PC-9 (cell line): Measurements from ENCODE around the gene SP110. TPM values are rescaled to one million over a fixed set of nuclear protein-coding genes. Genes with fewer than 3 reads are reported as not detected.
A peak's percentile ranks its signal among the peaks of the same experiment; 100 is the strongest.

Source experiments
- BruUV-seq: library from RNA; stranded (reverse); fragments of 400-500 nt; replicated peaks from 2 replicates; lab custom pipeline; 2021; lab: Mats Ljungman, UMichigan
- CTCF ChIA-PET: fragments of 300-600 bp; sonication (Branson Sonifier 250); formaldehyde crosslinking; loops from one replicate; lab custom pipeline; 2022; ENCODE audit warnings: antibody characterized with exemption; lab: Charles Lee
- POLR2A ChIA-PET: fragments of 300-600 bp; sonication (Branson Sonifier 250); formaldehyde crosslinking; loops from one replicate; lab custom pipeline; 2022; ENCODE audit warnings: antibody characterized with exemption; ENCODE audit not compliant: unreplicated experiment; lab: Charles Lee
- DNase-seq, 2 experiments: peaks; one replicate each; pipeline versions ENCODE4 v3.0.0 to v3.0.0-alpha.2; 2015 to 2022; ENCODE audit warnings: mixed read lengths in 1 of 2
- H2AFZ ChIP-seq: fragments of 200-600 bp; sonication (generic); 2 replicates; pipeline ENCODE4 v1.8.1; 2017; ENCODE audit warnings: antibody characterized with exemption
- H3F3A ChIP-seq: fragments of 200-600 bp; sonication (generic); 2 replicates; pipeline ENCODE4 v1.8.1; 2017; ENCODE audit warnings: antibody characterized with exemption, mild to moderate bottlenecking, low read depth; ENCODE audit not compliant: insufficient read depth
- H3K27ac ChIP-seq: fragments of 200-600 bp; sonication (generic); 2 replicates; pipeline ENCODE4 v1.6.1; 2016; ENCODE audit warnings: mixed run types
- H3K27me3 ChIP-seq: fragments of 200-600 bp; sonication (generic); 2 replicates; pipeline ENCODE4 v1.6.1; 2016; ENCODE audit warnings: low read depth, mixed run types; ENCODE audit not compliant: insufficient read depth
- H3K36me3 ChIP-seq: fragments of 200-600 bp; sonication (generic); 2 replicates; pipeline ENCODE4 v1.6.1; 2016; ENCODE audit warnings: low read depth, mixed run types
- H3K4me1 ChIP-seq: fragments of 200-600 bp; sonication (generic); replicated peaks from 2 replicates; pipeline ENCODE4 v1.6.1; 2016; ENCODE audit warnings: mixed run types; ENCODE audit not compliant: insufficient read depth
- H3K4me2 ChIP-seq: fragments of 200-600 bp; sonication (generic); 2 replicates; pipeline ENCODE4 v1.6.1; 2017; ENCODE audit warnings: mixed run types
- H3K4me3 ChIP-seq: fragments of 200-600 bp; sonication (generic); 2 replicates; pipeline ENCODE4 v1.6.1; 2016; ENCODE audit warnings: mixed run types
- H3K79me2 ChIP-seq: fragments of 200-600 bp; sonication (generic); 2 replicates; pipeline ENCODE4 v1.6.1; 2017; ENCODE audit warnings: low read depth, mixed run types
- H3K9me2 ChIP-seq: fragments of 200-600 bp; sonication (generic); 2 replicates; pipeline ENCODE4 v1.8.1; 2017; ENCODE audit warnings: mild to moderate bottlenecking; ENCODE audit not compliant: insufficient read depth
- H3K9me3 ChIP-seq: fragments of 200-600 bp; sonication (generic); 2 replicates; pipeline ENCODE4 v1.8.1; 2016; ENCODE audit warnings: low read depth; ENCODE audit not compliant: insufficient read depth
- H4K20me1 ChIP-seq: fragments of 200-600 bp; sonication (generic); 2 replicates; pipeline ENCODE4 v1.8.1; 2017; ENCODE audit not compliant: insufficient read depth
- EZH2 ChIP-seq: fragments of 200-600 bp; sonication (generic); IDR thresholded peaks from 2 replicates; pipeline ENCODE4 v1.8.0; 2017; ENCODE audit warnings: antibody characterized with exemption, low read depth
- intact Hi-C: fragments of 100-400 bp; cut with micrococcal nuclease; formaldehyde crosslinking; loops from one replicate; pipeline ENCODE4 v1.10.0; 2022; ENCODE audit not compliant: unreplicated experiment
- total RNA-seq: library from RNA; stranded (reverse); gene quantifications from 2 replicates; pipeline ENCODE4 v1.2.3, GENCODE V29; 2021
- TF ChIP-seq, protein P1 (sequence below): fragments of 200-600 bp; sonication (generic); conservative IDR thresholded peaks from 2 replicates; pipeline ENCODE4 v1.6.1; 2017; ENCODE audit warnings: mixed run types, antibody characterized with exemption, mild to moderate bottlenecking, moderate library complexity

The SP110 gene
- total RNA-seq, 1 experiment from 2014 or later: 10.5 TPM

DNA sequence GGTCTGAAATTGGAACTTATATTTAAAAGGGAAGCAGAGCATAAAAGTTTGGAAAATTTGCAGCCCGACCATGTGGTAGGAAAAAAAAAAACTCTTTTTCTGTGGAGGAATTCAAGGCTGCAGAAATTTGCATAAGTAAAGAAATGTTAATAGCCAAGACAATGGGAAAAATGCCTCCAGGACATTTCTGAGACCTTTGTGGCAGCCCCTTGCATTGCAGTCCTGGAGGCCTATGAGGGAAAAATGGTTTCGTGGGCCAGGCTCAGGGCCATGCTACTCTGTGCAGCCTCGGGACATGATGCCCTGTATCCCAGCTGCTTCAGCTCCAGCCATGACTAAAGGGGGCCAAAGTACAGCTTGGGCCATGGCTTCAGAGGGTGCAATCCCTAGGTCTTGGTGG lies 79.1 kb downstream of the SP110 start:
- intact Hi-C loops: no loop called here
- POLR2A ChIA-PET: no interaction called here
- CTCF ChIA-PET: no interaction called here
- Histone ChIP-seq H3K4me1 (peaks cover 6% of the 10 kb centered on the region; the same call in 1 of the 2 replicates), H3K36me3 (no peaks in the 10 kb centered on the region), H3K4me3 (no peak overlapping the region), H3F3A (no peaks in the 10 kb centered on the region), H3K4me2 (no peak overlapping the region), H4K20me1 (no peaks in the 10 kb centered on the region), H3K9me2 (no peaks in the 10 kb centered on the region), H3K9me3 (no peaks in the 10 kb centered on the region), H2AFZ (no peak overlapping the region), H3K79me2 (no peaks in the 10 kb centered on the region), H3K27ac (no peak overlapping the region), H3K27me3 (no peaks in the 10 kb centered on the region)
- TF ChIP-seq, protein P1, sequence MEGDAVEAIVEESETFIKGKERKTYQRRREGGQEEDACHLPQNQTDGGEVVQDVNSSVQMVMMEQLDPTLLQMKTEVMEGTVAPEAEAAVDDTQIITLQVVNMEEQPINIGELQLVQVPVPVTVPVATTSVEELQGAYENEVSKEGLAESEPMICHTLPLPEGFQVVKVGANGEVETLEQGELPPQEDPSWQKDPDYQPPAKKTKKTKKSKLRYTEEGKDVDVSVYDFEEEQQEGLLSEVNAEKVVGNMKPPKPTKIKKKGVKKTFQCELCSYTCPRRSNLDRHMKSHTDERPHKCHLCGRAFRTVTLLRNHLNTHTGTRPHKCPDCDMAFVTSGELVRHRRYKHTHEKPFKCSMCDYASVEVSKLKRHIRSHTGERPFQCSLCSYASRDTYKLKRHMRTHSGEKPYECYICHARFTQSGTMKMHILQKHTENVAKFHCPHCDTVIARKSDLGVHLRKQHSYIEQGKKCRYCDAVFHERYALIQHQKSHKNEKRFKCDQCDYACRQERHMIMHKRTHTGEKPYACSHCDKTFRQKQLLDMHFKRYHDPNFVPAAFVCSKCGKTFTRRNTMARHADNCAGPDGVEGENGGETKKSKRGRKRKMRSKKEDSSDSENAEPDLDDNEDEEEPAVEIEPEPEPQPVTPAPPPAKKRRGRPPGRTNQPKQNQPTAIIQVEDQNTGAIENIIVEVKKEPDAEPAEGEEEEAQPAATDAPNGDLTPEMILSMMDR: no peak
- TF ChIP-seq EZH2: no peak
- BruUV-seq: no TSS peak
- DNase-seq: no peak

DNA sequence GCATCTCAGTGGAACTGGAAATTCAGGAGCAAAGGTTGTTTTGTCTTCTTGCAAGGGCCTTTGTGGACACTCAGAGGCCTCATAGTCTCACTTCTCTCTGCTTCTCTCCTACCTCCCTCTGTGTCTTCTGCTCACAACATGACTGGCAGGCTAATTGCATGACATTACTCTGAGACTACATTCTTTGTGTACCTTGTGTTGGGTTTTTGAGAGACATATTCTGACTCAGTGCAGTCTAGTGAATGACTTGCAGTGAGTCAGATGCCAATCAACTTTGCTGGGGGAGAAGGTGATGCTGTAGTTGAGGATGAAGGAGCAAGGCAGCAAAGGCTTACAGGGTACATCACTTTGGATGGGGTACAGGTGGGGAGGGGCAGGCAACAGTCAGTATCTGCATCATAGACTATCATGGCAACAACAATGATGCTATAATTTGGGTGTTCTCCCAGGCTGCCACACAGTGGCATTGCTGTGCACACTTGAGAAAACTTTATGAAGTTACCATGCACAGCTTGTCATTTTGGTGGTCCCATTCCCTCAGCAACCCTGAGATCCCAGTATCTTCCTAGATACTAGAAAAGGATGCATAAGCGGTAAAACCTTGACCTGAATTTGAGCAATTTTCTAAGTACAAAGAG lies 81.8 kb downstream of the SP110 start:
- Histone ChIP-seq H4K20me1 (no peaks in the 10 kb centered on the region), H3K4me1 (peaks cover 9% of the 10 kb centered on the region; the same call in 1 of the 2 replicates), H2AFZ (no peak overlapping the region), H3K36me3 (no peaks in the 10 kb centered on the region), H3K27me3 (no peaks in the 10 kb centered on the region), H3K4me3 (no peak overlapping the region), H3K4me2 (no peak overlapping the region), H3K9me2 (no peaks in the 10 kb centered on the region), H3F3A (peaks cover 9% of the 10 kb centered on the region; the same call in 1 of the 2 replicates), H3K9me3 (peaks cover 8% of the 10 kb centered on the region; the same call in 1 of the 2 replicates), H3K79me2 (no peaks in the 10 kb centered on the region), H3K27ac (no peak overlapping the region)
- CTCF ChIA-PET: no interaction called here
- TF ChIP-seq EZH2: no peak
- TF ChIP-seq, protein P1: no peak
- intact Hi-C loops: no loop called here
- peak in 1 of 2 experiments; percentile 48 for DNase-seq
- POLR2A ChIA-PET: no interaction called here
- no TSS peak for BruUV-seq

GRCh38 chr2:230135130-230135525 lies 84.7 kb downstream of the SP110 start:
- TF ChIP-seq, protein P1: no peak
- TF ChIP-seq EZH2: no peak
- Histone ChIP-seq H4K20me1 (no peaks in the 10 kb centered on the region), H3K4me2 (no peak overlapping the region), H3K79me2 (no peaks in the 10 kb centered on the region), H3K9me3 (peaks cover 10% of the 10 kb centered on the region), H3K27me3 (no peaks in the 10 kb centered on the region), H3K4me3 (no peak overlapping the region), H3K27ac (no peak overlapping the region), H3K4me1 (peaks cover 9% of the 10 kb centered on the region; the same call in 1 of the 2 replicates), H2AFZ (no peak overlapping the region), H3K36me3 (no peaks in the 10 kb centered on the region), H3K9me2 (no peaks in the 10 kb centered on the region), H3F3A (peaks cover 9% of the 10 kb centered on the region; the same call in 1 of the 2 replicates)
- ChIA-PET POLR2A (no interaction called here), CTCF (no interaction called here)
- intact Hi-C loops: no loop called here
- no TSS peak for BruUV-seq
- DNase-seq: no peak
